ENCODE data around the gene ABHD3. TPM values are rescaled to one million over a fixed set of nuclear protein-coding genes. Genes with fewer than 3 reads are reported as not detected.
A peak's percentile ranks its signal among the peaks of the same experiment; 100 is the strongest.

Gene ABHD3, protein sequence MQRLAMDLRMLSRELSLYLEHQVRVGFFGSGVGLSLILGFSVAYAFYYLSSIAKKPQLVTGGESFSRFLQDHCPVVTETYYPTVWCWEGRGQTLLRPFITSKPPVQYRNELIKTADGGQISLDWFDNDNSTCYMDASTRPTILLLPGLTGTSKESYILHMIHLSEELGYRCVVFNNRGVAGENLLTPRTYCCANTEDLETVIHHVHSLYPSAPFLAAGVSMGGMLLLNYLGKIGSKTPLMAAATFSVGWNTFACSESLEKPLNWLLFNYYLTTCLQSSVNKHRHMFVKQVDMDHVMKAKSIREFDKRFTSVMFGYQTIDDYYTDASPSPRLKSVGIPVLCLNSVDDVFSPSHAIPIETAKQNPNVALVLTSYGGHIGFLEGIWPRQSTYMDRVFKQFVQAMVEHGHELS
- polyA plus RNA-seq (7.9 and 9.6 TPM in 2 replicates), polyA minus RNA-seq (3.2 and 5.4 TPM in 2 replicates)

DNA sequence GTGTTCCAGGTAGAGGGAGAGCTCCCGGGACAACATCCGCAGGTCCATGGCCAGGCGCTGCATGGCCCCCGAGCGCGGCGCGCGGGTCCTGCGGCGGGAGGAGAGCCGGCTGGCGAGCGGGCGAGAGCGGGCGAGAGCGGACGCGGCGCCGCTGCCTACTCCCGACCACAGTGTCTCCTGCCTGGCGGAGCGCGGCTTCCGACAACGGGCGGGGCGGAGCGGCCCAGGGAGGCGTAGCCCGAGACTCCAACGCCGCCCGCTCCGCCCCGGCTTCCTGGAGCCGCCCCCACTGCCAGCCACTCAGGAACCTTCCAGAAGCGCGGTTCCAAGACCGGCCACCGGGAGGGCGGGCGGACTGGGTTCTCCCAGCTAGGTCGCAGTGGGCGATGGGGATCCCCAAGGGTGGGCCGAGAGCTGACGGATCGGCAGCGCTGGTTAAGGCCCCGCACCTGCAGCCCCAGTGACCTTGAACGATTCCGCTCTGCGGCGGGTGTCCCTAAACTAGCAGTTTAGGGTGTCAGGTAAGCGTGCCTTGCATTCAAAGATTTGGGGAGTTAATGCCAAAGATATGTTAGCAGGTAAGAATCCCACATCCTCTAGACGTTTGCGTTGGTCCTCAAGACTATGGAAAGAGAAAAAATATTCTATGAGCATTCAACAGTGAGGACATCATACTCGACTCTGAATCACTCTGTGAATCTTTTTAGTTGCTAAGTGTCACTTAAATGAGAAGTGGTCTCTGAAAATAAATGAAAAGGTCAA is at the start of gene ABHD3:
Gene ABHD3 (minus strand): TSS at position 172 of the 762 bp plus-strand sequence. CDS start 109 bp downstream, at position 63.
- Histone ChIP-seq H3K9ac (ENCODE audit: low read length) (peak within 1 kb of the TSS; percentile 73), H3K79me2 (replicated peaks; ENCODE audit: insufficient read depth, low read length) (no peaks in the 10 kb centered on the region), H3K36me3 (ENCODE audit: insufficient read depth, low read length) (no peaks in the 10 kb centered on the region), H3K9me3 (ENCODE audit: low read length) (no peaks in the 10 kb centered on the region), H3K27ac (ENCODE audit: low read length) (peak within 1 kb of the TSS; percentile 34), H3K9me2 (ENCODE audit: insufficient read depth, low read length) (no peaks in the 10 kb centered on the region), H2AFZ (ENCODE audit: low read depth, low read length) (peak within 1 kb of the TSS; percentile 9), H3K4me2 (ENCODE audit: low read length) (peak within 1 kb of the TSS; percentile 76), H3K27me3 (ENCODE audit: insufficient read depth, low read depth, low read length) (no peaks in the 10 kb centered on the region), H4K20me1 (ENCODE audit: insufficient read depth) (no peaks in the 10 kb centered on the region), H3K4me3 (ENCODE audit: low read length) (peak within 1 kb of the TSS; percentile 78), H3F3A (ENCODE audit: insufficient read depth, low read length, poor library complexity, severe bottlenecking) (no peaks in the 10 kb centered on the region)
- TF ChIP-seq POLR2AphosphoS5 (IDR thresholded peaks at IDR 0.05) (peak; percentile 56), TAF1 (IDR thresholded peaks at IDR 0.05; ENCODE audit: low read depth) (no peak), RAD21 (conservative IDR thresholded peaks at IDR 0.05) (no peak), EP300 (conservative IDR thresholded peaks at IDR 0.05; ENCODE audit: poor library complexity, severe bottlenecking) (no peak), EZH2 (IDR thresholded peaks at IDR 0.05; ENCODE audit: borderline replicate concordance, insufficient read depth, low read length, poor library complexity, severe bottlenecking) (no peak), MXI1 (conservative IDR thresholded peaks at IDR 0.05; ENCODE audit: poor library complexity, severe bottlenecking) (peak; percentile 38), SMC3 (conservative IDR thresholded peaks at IDR 0.05; ENCODE audit: poor library complexity) (peak; percentile 48)
- TF ChIP-seq, protein P1, sequence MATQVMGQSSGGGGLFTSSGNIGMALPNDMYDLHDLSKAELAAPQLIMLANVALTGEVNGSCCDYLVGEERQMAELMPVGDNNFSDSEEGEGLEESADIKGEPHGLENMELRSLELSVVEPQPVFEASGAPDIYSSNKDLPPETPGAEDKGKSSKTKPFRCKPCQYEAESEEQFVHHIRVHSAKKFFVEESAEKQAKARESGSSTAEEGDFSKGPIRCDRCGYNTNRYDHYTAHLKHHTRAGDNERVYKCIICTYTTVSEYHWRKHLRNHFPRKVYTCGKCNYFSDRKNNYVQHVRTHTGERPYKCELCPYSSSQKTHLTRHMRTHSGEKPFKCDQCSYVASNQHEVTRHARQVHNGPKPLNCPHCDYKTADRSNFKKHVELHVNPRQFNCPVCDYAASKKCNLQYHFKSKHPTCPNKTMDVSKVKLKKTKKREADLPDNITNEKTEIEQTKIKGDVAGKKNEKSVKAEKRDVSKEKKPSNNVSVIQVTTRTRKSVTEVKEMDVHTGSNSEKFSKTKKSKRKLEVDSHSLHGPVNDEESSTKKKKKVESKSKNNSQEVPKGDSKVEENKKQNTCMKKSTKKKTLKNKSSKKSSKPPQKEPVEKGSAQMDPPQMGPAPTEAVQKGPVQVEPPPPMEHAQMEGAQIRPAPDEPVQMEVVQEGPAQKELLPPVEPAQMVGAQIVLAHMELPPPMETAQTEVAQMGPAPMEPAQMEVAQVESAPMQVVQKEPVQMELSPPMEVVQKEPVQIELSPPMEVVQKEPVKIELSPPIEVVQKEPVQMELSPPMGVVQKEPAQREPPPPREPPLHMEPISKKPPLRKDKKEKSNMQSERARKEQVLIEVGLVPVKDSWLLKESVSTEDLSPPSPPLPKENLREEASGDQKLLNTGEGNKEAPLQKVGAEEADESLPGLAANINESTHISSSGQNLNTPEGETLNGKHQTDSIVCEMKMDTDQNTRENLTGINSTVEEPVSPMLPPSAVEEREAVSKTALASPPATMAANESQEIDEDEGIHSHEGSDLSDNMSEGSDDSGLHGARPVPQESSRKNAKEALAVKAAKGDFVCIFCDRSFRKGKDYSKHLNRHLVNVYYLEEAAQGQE (IDR thresholded peaks at IDR 0.05; ENCODE audit: borderline replicate concordance) = no peak
- TF ChIP-seq, protein P2, sequence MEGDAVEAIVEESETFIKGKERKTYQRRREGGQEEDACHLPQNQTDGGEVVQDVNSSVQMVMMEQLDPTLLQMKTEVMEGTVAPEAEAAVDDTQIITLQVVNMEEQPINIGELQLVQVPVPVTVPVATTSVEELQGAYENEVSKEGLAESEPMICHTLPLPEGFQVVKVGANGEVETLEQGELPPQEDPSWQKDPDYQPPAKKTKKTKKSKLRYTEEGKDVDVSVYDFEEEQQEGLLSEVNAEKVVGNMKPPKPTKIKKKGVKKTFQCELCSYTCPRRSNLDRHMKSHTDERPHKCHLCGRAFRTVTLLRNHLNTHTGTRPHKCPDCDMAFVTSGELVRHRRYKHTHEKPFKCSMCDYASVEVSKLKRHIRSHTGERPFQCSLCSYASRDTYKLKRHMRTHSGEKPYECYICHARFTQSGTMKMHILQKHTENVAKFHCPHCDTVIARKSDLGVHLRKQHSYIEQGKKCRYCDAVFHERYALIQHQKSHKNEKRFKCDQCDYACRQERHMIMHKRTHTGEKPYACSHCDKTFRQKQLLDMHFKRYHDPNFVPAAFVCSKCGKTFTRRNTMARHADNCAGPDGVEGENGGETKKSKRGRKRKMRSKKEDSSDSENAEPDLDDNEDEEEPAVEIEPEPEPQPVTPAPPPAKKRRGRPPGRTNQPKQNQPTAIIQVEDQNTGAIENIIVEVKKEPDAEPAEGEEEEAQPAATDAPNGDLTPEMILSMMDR (IDR thresholded peaks at IDR 0.05; ENCODE audit: poor library complexity, severe bottlenecking) = peak; percentile 42

Data from neural cell (in vitro differentiated cells).